ENCODE results near the gene HLA-E.

GRCh38 chr6:30495993-30496392 lies 6.7 kb downstream of the HLA-E start:
- TF ChIP-seq CTCF (conservative IDR thresholded peaks at IDR 0.05), result no peak
- no peak for TF ChIP-seq EZH2 (IDR thresholded peaks at IDR 0.05; ENCODE audit: low read depth)
